HS-5 (cell line): Measurements from ENCODE around the gene ASF1B.
"Not testable (repeated sequence)": the region's sequence is repeated elsewhere in the genome, so short reads cannot be mapped to it uniquely, and the experiment has no call there.

ENCODE experiments used
- DNase-seq: peaks from one replicate; pipeline ENCODE4 v3.0.0-alpha.2; 2012; ENCODE audit warnings: low read depth

The ASF1B gene

GRCh38 chr19:14160017-14160703 is 23.8 kb upstream of the ASF1B start:
- DNase-seq = no peak

- DNase-seq = no peak
These were observed 22.7 kb upstream of the ASF1B start for GRCh38 chr19:14159059-14159458.

GRCh38 chr19:14158276-14159023 is 22.1 kb upstream of the ASF1B start:
- DNase-seq = no peak

- DNase-seq = no peak
These were observed 20.8 kb upstream of the ASF1B start for GRCh38 chr19:14156971-14157717.

GRCh38 chr19:14156122-14156521 is 19.7 kb upstream of the ASF1B start:
- no peak for DNase-seq

- no peak for DNase-seq
These were observed 19.0 kb upstream of the ASF1B start for GRCh38 chr19:14155371-14155770.

GRCh38 chr19:14152713-14153112 is 16.3 kb upstream of the ASF1B start:
- DNase-seq = no peak

- no peak for DNase-seq
These were observed 14.6 kb upstream of the ASF1B start for GRCh38 chr19:14150770-14151661.

- no peak for DNase-seq
These were observed 13.8 kb upstream of the ASF1B start for GRCh38 chr19:14150041-14150769.

GRCh38 chr19:14149509-14149994 is 13.2 kb upstream of the ASF1B start:
- no peak for DNase-seq

- no peak for DNase-seq
These were observed 12.5 kb upstream of the ASF1B start for GRCh38 chr19:14148751-14149410.

- no peak for DNase-seq
These were observed 11.6 kb upstream of the ASF1B start for GRCh38 chr19:14147797-14148605.

GRCh38 chr19:14146789-14147216 is 10.4 kb upstream of the ASF1B start:
- DNase-seq = peak; percentile 28

GRCh38 chr19:14146169-14146568 is 9.8 kb upstream of the ASF1B start:
- not testable (repeated sequence) for DNase-seq

GRCh38 chr19:14145381-14145780 is 9.0 kb upstream of the ASF1B start:
- no peak for DNase-seq

- DNase-seq = no peak
These were observed 6.1 kb upstream of the ASF1B start for GRCh38 chr19:14142262-14143190.

- DNase-seq = no peak
These were observed 4.7 kb upstream of the ASF1B start for GRCh38 chr19:14141041-14141440.

GRCh38 chr19:14139944-14140343 is 3.6 kb upstream of the ASF1B start:
- DNase-seq = no peak
